Measurements from ENCODE around the gene RAD51B.
A peak's percentile ranks its signal among the peaks of the same experiment; 100 is the strongest.

RAD51B gene

GRCh38 chr14:68308726-68309520, 489.3 kb downstream of the RAD51B start:
- Histone ChIP-seq H3K9me3 (ENCODE audit: control insufficient read depth, low read length) (no peaks in the 10 kb centered on the region), H3K27ac (ENCODE audit: low read depth, low read length, severe bottlenecking) (peak overlapping the region; percentile 30), H3K36me3 (ENCODE audit: control insufficient read depth, insufficient read depth, low read length) (no peaks in the 10 kb centered on the region), H3K4me1 (ENCODE audit: control insufficient read depth, insufficient read depth, low read length, poor library complexity, severe bottlenecking) (peaks cover 10% of the 10 kb centered on the region), H3K4me3 (ENCODE audit: extremely low read depth, insufficient read depth, low read length, poor library complexity, severe bottlenecking) (no peak overlapping the region)
- WGBS, 2 experiments (ENCODE audit: insufficient coverage in 2 of 2), result 100% methylated on average over 1 of the region's 6 CpGs; no CpG with 5 or more reads in 1 of the 2 experiments

GRCh38 chr14:68309616-68310015, 490.0 kb downstream of the RAD51B start:
- Histone ChIP-seq H3K4me1 (ENCODE audit: control insufficient read depth, insufficient read depth, low read length, poor library complexity, severe bottlenecking) (peaks cover 10% of the 10 kb centered on the region), H3K36me3 (ENCODE audit: control insufficient read depth, insufficient read depth, low read length) (no peaks in the 10 kb centered on the region), H3K27ac (ENCODE audit: low read depth, low read length, severe bottlenecking) (no peak overlapping the region), H3K4me3 (ENCODE audit: extremely low read depth, insufficient read depth, low read length, poor library complexity, severe bottlenecking) (no peak overlapping the region), H3K9me3 (ENCODE audit: control insufficient read depth, low read length) (no peaks in the 10 kb centered on the region)
- WGBS, 2 experiments (ENCODE audit: insufficient coverage in 2 of 2), result 93% methylated on average over 2 of the region's 2 CpGs; no CpG with 5 or more reads in 1 of the 2 experiments

GRCh38 chr14:68312300-68312699, 492.7 kb downstream of the RAD51B start:
- Histone ChIP-seq H3K36me3 (ENCODE audit: control insufficient read depth, insufficient read depth, low read length) (no peaks in the 10 kb centered on the region), H3K9me3 (ENCODE audit: control insufficient read depth, low read length) (no peaks in the 10 kb centered on the region), H3K4me1 (ENCODE audit: control insufficient read depth, insufficient read depth, low read length, poor library complexity, severe bottlenecking) (peaks cover 10% of the 10 kb centered on the region), H3K27ac (ENCODE audit: low read depth, low read length, severe bottlenecking) (no peak overlapping the region), H3K4me3 (ENCODE audit: extremely low read depth, insufficient read depth, low read length, poor library complexity, severe bottlenecking) (no peak overlapping the region)
- 84 to 89% methylated on average over 3 of the region's 3 CpGs for WGBS, 2 experiments (ENCODE audit: insufficient coverage in 2 of 2)

GRCh38 chr14:68312884-68313610, 493.5 kb downstream of the RAD51B start:
- Histone ChIP-seq H3K36me3 (ENCODE audit: control insufficient read depth, insufficient read depth, low read length) (no peaks in the 10 kb centered on the region), H3K4me3 (ENCODE audit: extremely low read depth, insufficient read depth, low read length, poor library complexity, severe bottlenecking) (no peak overlapping the region), H3K4me1 (ENCODE audit: control insufficient read depth, insufficient read depth, low read length, poor library complexity, severe bottlenecking) (peaks cover 10% of the 10 kb centered on the region), H3K9me3 (ENCODE audit: control insufficient read depth, low read length) (no peaks in the 10 kb centered on the region), H3K27ac (ENCODE audit: low read depth, low read length, severe bottlenecking) (no peak overlapping the region)
- 82 to 92% methylated on average over 4 to 5 of the region's 9 CpGs for WGBS, 2 experiments (ENCODE audit: insufficient coverage in 2 of 2)

- 73 to 86% methylated on average over 4 of the region's 4 CpGs for WGBS, 2 experiments (ENCODE audit: insufficient coverage in 2 of 2)
These were observed 495.1 kb downstream of the RAD51B start for GRCh38 chr14:68314642-68315041.

GRCh38 chr14:68315081-68315480, 495.5 kb downstream of the RAD51B start:
- Histone ChIP-seq H3K36me3 (ENCODE audit: control insufficient read depth, insufficient read depth, low read length) (no peaks in the 10 kb centered on the region), H3K27ac (ENCODE audit: low read depth, low read length, severe bottlenecking) (no peak overlapping the region), H3K4me3 (ENCODE audit: extremely low read depth, insufficient read depth, low read length, poor library complexity, severe bottlenecking) (no peak overlapping the region), H3K9me3 (ENCODE audit: control insufficient read depth, low read length) (no peaks in the 10 kb centered on the region), H3K4me1 (ENCODE audit: control insufficient read depth, insufficient read depth, low read length, poor library complexity, severe bottlenecking) (peaks cover 9% of the 10 kb centered on the region)
- WGBS, 2 experiments (ENCODE audit: insufficient coverage in 2 of 2), result 100% methylated on average over 1 of the region's 3 CpGs; no CpG with 5 or more reads in 1 of the 2 experiments

More at GRCh38 chr14:68314642-68315041, 495.1 kb downstream of the RAD51B start:
- H3K36me3 ChIP-seq (ENCODE audit: control insufficient read depth, insufficient read depth, low read length), result no peaks in the 10 kb centered on the region
- no peak overlapping the region for H3K27ac ChIP-seq (ENCODE audit: low read depth, low read length, severe bottlenecking)
- H3K4me3 ChIP-seq (ENCODE audit: extremely low read depth, insufficient read depth, low read length, poor library complexity, severe bottlenecking), result no peak overlapping the region
- H3K9me3 ChIP-seq (ENCODE audit: control insufficient read depth, low read length), result no peaks in the 10 kb centered on the region
- peaks cover 9% of the 10 kb centered on the region for H3K4me1 ChIP-seq (ENCODE audit: control insufficient read depth, insufficient read depth, low read length, poor library complexity, severe bottlenecking)

- 90 to 100% methylated on average over 2 to 6 of the region's 7 CpGs for WGBS, 2 experiments (ENCODE audit: insufficient coverage in 2 of 2)
- Histone ChIP-seq H3K36me3 (ENCODE audit: control insufficient read depth, insufficient read depth, low read length) (no peaks in the 10 kb centered on the region), H3K4me1 (ENCODE audit: control insufficient read depth, insufficient read depth, low read length, poor library complexity, severe bottlenecking) (peaks cover 9% of the 10 kb centered on the region), H3K27ac (ENCODE audit: low read depth, low read length, severe bottlenecking) (no peak overlapping the region), H3K9me3 (ENCODE audit: control insufficient read depth, low read length) (no peaks in the 10 kb centered on the region), H3K4me3 (ENCODE audit: extremely low read depth, insufficient read depth, low read length, poor library complexity, severe bottlenecking) (no peak overlapping the region)
These were observed 496.7 kb downstream of the RAD51B start for GRCh38 chr14:68316078-68316868.

- Histone ChIP-seq H3K9me3 (ENCODE audit: control insufficient read depth, low read length) (no peaks in the 10 kb centered on the region), H3K4me3 (ENCODE audit: extremely low read depth, insufficient read depth, low read length, poor library complexity, severe bottlenecking) (no peak overlapping the region), H3K4me1 (ENCODE audit: control insufficient read depth, insufficient read depth, low read length, poor library complexity, severe bottlenecking) (peaks cover 9% of the 10 kb centered on the region), H3K27ac (ENCODE audit: low read depth, low read length, severe bottlenecking) (no peak overlapping the region), H3K36me3 (ENCODE audit: control insufficient read depth, insufficient read depth, low read length) (no peaks in the 10 kb centered on the region)
- 100% methylated on average over 1 to 2 of the region's 3 CpGs for WGBS, 2 experiments (ENCODE audit: insufficient coverage in 2 of 2)
These were observed 497.7 kb downstream of the RAD51B start for GRCh38 chr14:68317239-68317638.

GRCh38 chr14:68318828-68319227, 499.2 kb downstream of the RAD51B start:
- Histone ChIP-seq H3K27ac (ENCODE audit: low read depth, low read length, severe bottlenecking) (no peak overlapping the region), H3K4me3 (ENCODE audit: extremely low read depth, insufficient read depth, low read length, poor library complexity, severe bottlenecking) (no peak overlapping the region), H3K36me3 (ENCODE audit: control insufficient read depth, insufficient read depth, low read length) (no peaks in the 10 kb centered on the region), H3K4me1 (ENCODE audit: control insufficient read depth, insufficient read depth, low read length, poor library complexity, severe bottlenecking) (peaks cover 6% of the 10 kb centered on the region), H3K9me3 (ENCODE audit: control insufficient read depth, low read length) (no peaks in the 10 kb centered on the region)
- WGBS, 2 experiments (ENCODE audit: insufficient coverage in 2 of 2), result 50% methylated on average over 1 of the region's 2 CpGs; no CpG with 5 or more reads in 1 of the 2 experiments

GRCh38 chr14:68320495-68320894, 500.9 kb downstream of the RAD51B start:
- WGBS, 2 experiments (ENCODE audit: insufficient coverage in 2 of 2), result 92% methylated on average over 1 of the region's 1 CpG; no CpG with 5 or more reads in 1 of the 2 experiments
- no peak overlapping the region for H3K27ac ChIP-seq (ENCODE audit: low read depth, low read length, severe bottlenecking)
- peaks cover 5% of the 10 kb centered on the region for H3K4me1 ChIP-seq (ENCODE audit: control insufficient read depth, insufficient read depth, low read length, poor library complexity, severe bottlenecking)
- H3K9me3 ChIP-seq (ENCODE audit: control insufficient read depth, low read length), result no peaks in the 10 kb centered on the region
- no peaks in the 10 kb centered on the region for H3K36me3 ChIP-seq (ENCODE audit: control insufficient read depth, insufficient read depth, low read length)
- no peak overlapping the region for H3K4me3 ChIP-seq (ENCODE audit: extremely low read depth, insufficient read depth, low read length, poor library complexity, severe bottlenecking)

All from mesodermal cell (in vitro differentiated cells).